Amygdala (tissue), 56 donors: ENCODE data around the gene MAEA.
"Not testable (repeated sequence)": the region's sequence is repeated elsewhere in the genome, so short reads cannot be mapped to it uniquely, and the experiment has no call there.

Experiments
- DNase-seq, 56 donors: peaks; one replicate each; lab custom pipeline; 2025; lab: John Stamatoyannopoulos, UW

Gene MAEA

DNA sequence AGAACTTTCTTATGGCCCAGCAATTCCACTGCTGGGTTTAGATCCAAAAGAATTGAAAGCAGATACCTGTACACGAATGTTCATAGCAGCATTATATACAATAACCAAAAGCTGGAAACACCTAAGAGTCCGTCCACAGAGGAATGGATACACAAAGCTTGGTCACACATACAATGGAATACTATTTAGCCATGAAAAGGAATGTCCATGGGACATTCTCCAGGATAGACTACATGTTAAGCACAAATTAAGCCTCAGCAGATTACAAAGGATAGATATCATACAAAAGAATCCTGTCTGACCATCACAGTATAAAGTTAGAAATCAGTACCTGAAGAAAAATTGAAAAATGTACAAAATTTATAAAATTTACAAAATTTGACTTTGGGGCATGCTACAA is 12.7 kb upstream of the MAEA start:
- no peak for DNase-seq

DNA sequence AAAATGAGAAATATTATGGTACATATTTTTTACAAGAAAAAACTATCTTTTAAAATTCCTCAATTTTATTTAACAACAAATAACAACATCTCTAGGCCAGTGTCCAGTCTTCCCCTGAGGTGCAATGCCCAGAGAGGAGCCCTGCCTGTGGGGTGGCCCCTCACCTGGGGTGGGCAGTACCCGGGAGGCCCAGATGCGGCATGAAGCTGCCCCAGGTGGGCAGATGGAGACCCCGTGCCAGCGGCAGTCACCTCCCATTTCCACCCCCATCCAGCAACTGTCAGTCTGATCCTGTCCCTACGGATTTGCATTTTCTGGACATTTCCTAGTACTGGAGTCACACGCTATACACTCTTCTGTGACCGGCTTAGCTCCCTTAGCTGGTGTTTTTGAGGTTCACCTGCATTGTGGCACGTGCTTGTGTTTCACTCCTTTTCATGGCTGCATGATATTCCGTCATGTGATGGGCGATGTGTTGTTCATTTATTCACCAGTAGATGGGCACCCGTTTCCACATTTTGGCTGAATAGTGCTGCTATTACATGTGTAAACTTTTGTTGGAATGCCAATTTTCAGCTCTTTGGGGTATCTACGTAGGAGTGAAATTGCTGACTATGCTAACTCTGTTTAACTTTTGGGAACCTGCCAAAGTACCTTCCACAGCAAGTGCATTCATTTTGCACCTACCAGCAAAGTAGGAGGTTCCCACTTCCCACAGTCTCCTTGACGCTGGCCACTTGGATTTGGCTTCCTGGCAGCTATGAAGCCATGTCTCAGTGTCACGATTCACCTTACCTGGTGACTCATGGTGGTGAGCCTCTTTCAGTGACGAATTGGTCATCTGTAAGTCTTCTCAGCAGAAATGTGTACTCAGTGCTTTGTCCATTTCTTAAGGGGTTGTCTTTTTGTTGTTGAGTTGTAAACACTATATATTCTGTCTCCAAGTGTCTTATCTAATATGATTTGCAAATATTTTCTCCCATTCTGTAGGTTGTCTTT is 11.7 kb upstream of the MAEA start:
- no peak for DNase-seq

DNA sequence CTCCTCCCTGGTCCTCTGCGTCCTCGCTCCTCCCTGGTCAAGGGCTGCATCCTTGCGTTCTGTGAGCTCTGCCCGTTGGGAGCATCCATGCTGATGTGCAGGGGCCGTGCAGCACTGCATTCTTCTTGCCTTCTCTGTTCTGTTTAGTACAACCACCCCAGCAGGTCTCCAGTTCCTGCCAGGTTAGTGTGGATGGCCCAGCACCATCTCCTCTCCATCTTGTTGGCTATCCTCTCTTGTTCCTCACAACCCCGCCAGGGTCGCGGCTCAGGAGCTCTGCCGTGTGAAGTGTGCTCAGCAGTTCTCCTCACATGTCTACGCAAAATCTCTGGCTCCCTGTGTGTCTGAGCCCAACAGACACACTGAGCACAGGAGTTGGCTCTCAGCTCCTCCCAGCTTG is 10.4 kb upstream of the MAEA start:
- DNase-seq: no peak

DNA sequence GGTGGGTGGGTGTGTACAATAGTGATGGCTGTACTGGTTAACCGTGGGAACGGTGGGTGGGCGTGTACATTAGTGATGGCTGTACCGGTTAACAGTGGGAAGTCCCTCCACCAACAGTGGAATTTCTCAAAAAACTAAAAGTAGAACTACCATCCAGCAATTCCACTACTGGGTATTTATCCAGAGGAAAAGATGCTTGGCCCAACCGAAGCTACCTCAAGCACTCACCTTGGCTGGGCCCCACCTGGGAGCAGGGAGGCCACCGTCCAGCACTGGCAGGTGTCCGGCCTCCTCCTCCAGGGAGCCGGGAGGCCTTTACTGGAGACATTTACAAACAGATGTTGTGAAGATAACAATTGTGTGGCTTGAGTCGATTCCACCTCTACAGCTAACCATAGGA is 6.0 kb upstream of the MAEA start:
- no peak for DNase-seq

DNA sequence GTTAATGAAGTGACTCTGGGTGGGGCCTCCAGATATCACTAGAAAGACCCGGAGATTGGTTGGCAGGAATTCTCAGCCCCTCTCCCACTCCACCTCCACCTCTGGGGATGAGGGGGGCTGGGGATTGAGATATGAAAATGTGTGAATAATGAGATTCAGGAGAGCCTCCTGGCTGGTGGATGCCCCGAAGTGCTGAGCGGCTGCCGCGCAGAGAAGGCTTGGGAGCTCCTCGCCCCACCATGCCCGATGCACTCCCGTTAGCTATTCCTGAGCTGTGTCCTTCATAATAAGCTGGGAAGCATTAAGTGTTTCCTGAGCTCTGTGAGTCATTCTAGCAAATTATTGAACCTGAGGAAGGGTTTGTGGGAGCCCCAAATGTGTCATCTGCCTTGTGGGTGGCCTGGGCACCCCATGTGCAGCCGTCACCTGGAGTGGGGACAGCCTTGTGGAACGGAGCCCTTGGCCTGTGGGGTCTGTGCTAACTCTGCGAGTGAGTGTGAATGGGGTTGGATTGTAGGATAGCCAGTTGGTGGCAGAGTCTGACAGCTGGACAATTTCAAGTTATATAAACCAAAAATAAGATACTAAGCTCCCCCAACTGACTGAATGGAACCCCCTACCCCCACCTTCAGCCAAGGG is 4.4 kb upstream of the MAEA start:
- no peak for DNase-seq

DNA sequence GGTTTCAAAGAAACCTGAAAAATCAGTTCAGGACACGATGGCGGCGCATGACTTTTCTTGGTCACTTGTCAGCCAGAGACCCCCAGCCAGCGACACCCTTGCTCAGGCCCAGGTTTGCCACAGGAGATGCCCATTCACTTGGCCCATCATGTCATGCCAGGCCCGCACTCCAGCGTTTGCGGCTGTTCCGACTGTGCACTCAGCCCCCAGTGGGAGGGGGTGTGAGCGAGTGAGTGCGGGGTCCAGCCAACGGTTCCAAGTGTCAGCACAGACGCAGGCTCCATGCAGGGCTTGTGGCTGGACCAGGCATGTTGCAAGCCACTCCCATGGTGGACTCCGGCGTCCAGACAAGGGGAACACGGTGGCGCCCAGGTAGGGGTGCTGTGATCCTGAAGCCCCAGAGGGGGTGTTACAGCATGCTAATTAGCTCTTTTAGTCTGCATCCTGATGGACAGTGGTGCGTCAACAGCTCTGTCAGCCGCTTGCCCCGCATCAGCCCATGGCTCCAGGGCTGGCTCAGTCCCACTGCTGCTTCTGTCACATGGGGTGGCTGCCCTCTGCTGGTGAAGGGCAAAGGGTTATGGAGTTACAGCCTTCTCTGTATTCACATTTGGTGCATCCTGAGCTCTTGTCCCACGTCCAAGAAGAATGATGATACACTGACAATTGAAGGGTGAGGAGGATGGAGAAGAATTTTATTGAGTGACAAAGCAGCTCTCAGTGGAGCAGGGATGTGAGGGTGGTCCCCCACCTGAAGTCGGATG is 3.7 kb upstream of the MAEA start:
- no peak for DNase-seq

DNA sequence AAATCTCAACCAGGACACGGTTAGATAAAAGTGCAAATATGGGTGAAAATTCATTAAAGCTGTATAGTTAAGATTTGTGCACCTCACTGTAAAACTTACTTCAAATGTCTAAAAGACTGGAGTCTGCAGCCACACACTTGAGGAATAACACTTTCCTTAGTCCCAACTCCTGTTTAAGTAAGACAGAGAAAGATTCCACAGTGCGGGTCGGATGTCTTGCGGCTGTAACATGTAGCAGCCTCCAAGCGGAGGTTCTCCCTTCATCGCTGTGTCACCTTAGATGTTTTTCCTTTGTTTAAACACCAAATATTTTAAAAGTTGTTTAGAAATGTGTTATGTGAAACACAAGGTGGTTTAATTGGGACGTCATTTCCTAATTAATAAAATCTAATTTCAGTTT is 905 bp upstream of the MAEA start:
- DNase-seq: no peak

DNA sequence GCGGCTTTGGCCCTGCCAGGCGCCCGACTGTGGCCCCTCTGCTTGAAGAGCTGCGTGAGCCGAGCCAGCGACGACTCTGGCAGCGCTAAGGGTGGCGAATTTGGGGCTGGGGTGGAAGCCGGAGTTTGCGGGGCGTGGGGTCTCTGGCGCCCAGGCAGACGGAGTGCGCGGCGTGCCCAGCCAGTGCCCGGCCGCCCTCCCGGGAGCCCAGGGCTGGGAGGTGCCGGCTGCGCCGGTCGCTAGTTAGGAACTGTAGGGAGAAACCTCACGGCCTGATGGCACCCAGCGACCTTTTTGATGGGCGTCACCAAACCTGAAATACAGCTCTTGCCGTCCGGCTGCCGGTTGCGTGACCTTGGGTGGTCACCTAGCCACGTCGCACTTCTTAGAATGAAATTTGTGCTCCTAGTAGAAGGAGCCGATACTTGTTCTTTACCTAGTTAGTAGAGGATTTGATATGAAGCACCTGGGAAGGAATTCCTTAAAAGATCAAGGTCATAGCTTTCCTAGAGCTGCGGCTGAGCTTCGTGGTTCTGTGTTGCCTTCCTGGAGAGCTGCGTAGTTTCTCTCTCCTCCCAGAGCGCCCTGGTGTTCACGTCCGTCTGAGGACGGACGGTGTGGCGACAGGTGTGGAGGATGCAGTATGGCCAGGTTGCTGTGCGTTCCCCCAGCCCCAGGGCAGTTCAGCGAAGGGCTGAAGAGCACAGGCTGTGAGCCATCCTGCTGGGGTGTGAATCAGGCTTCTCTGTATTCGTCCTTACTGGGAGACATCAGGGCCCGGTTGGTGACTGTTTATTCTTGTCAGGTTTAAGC is 680 bp downstream of the MAEA start:
- DNase-seq: no peak

DNA sequence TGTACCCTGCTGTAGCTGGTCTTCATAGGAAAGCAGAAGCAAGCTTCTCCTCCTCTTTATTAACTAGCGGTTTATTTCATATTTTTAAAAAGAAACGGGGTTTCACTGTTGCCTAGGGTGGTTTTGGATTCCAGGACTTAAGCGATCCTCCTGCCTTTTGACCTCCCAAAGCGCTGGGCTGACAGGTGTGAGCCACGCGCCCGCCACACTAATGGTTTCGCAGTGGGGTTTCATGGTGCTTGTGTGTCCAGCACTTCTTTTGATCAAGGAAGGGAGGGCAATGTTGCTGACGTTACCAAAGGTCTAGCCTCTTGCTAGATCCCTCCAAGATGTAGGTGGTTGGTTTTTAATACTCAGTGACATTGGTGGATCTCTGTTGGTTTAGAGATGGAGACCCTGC is 1.4 kb downstream of the MAEA start:
- no peak for DNase-seq

DNA sequence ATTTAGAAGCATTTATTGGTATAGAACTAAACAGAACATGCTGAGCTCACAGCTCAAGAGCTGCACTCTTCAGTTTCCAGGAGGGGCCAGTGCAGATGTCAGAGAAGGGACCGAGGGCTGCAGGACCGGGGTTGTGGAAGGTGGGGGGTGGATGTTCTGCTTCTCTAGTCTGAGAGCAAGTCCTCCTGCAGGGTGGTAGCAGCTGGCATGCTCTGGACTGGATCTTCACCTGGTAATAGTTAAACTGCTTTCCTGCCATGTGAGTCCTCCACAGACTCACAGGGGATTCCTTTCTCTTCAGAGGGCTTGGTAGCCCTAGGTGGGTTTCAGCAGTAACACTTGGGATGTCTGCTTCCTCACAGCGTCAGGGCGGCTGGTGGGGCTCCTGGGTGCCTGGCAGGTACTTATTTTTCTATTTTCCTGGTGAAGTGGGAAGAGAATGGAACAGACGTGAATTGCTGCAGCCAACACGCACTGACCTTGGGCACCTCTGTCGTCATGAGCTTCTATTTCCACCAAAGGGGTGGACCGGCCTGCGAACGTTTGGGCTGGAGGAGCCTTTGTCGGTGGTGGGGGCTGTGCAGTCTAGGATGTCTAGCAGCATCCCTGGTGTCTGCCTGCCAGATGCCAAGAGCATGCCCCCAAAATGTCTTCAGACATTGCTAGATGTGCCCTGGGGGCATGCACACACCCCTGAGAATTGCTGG is 2.5 kb downstream of the MAEA start:
- no peak for DNase-seq

DNA sequence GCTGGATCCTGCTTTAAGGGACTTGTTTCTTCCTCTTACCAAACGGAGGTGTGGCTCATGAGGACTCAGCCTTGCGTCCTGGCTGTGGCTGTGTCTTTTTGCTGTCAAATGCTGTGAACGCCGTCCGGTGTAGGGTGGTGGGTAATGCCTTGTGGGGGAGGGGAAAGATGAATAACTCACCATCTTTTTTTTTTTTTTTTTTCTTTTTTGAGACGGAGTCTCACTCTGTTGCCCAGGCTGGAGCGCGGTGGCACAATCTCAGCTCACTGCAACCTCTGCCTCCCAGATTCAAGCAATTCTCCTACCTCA is 3.0 kb downstream of the MAEA start:
- DNase-seq: not testable (repeated sequence)

DNA sequence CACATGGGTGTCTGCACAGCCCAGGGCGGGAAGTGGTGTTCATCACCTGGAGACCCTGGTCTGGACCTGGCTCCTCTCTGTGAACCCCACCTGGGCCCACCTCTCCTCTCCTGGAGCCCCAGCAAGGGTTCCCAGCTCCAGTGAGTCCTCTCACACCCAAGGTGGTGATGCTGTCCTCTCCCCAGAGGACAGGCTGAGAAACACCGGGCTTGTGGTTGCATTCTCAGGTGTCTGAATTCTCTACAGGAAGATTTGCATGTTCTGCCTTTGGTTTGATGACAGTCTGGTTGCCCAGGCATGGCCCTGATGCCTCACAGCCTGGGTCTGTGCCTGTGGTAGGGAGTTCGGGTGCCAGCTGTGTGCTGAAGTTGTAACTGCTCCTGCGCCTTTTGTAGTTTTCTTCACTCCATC is 3.8 kb downstream of the MAEA start:
- DNase-seq: no peak

DNA sequence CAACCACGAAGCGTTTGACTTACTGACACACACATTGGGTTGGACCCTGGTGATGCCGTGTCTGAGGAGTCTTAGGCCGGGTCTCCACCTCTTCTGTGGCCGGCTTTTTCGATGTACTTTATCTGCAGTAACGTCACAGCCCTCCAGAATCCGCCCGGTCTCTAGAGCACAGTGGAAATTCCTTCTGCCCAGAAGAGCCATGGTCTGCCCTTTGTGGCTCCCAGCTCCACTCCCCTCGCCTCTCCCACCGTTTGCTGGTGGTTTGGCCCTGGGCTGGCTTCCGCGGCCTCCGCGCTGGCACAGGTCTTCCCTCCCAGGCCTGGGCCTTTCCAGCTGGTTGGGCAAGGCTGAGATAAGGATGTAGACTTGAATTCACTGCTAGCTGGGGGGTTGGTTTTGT is 4.3 kb downstream of the MAEA start:
- DNase-seq: no peak

DNA sequence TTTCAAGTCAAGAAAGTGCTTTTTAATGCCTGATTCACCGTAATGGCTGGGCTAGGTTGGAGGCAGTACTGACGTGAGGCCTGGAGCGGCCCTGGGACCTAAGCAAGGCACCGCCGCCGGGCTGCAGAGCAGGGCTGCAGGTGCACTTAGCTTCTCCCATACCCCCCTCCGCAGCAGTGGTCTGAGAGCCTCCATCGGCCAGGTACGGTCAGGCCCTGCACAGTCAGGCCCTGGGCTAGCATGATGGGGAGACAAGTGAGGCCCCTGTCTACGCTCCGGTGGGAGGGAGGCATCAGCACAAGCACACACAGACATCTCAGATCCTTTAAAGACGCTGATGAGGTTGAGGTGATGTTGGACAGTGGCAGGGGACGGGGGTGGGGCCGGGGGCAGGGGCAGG is 4.7 kb downstream of the MAEA start:
- DNase-seq: no peak

DNA sequence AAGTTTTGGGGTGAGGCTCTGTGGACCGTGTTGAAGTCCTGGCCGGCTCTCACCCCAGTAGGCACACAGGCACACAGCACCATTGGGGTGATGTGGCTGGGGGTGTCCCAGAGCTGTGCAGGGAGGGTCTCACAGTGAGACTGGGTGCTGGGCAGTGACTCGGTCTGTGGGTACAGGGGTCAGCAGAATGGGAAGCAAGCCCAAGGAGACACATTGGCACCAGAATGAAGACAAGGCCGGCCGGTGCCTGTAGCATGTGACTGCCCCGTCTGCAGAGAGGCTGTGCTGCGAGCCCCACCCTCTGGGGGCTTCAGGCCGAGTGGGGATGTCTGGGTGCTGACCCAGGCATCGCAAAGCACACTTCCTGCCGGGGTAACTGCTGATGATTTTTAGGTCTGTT is 5.2 kb downstream of the MAEA start:
- DNase-seq: no peak

DNA sequence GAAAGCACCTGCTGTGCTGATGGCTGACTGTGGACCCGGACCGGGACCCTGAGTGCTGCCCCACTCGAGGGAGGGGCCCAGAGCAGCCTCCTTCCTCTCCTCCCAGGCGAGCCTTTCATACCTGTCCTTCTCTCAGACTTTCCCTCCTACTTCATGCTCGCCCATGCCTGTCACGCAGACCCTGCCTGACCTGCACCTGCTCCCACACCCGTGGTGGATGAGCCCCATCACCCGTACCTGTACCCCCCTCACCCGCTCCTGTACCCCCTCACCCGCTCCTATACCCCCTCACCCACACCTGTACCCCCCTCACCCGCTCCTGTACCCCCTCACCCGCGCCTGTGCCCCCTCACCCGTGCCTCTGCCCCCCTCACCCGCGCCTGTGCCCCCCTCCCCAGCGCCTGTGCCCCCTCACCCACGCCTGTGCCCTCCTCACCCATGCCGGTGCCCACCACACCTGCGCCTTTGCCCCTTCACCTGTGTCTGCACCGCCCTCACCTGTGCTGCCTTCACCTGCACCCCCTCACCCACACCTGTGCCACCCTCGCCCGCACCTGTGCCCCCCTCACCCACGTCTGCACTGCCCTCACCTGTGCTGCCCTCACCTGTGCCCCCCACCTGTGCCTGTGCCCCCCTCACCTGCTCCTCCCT is 5.8 kb downstream of the MAEA start:
- DNase-seq: no peak

DNA sequence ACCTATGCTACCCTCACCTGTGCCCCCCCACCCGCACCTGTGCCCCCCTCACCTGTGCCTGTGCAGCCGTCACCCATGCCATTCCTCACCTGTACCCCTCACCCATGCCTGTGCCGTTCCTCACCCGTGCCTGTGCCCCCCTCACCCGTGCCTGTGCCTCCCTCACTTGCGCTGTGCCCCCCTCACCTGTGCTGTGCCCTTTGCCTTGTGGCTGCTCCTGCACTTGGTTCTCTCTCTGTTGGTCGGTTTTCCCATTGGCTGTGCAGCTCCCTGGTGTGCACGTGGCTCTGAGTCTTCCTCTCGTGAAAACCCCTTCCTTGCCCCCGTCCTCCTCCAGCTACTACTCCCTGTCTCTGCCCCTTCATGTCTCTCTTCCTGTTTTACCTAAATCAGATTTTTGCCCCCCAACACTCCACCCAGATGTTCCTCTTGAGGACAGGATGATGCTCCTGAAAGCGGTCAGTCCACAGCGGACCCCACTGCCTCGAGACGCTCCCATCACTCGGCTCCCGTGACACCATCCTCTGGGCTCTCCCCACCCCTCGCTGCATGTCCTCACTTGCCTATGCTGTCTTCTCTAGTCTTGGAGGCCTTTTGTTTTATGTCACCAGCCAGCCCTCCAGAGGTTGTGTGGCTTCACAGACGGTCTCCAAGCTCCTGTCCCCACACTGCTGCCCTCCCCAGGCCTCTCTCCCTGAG is 6.8 kb downstream of the MAEA start:
- DNase-seq: no peak

DNA sequence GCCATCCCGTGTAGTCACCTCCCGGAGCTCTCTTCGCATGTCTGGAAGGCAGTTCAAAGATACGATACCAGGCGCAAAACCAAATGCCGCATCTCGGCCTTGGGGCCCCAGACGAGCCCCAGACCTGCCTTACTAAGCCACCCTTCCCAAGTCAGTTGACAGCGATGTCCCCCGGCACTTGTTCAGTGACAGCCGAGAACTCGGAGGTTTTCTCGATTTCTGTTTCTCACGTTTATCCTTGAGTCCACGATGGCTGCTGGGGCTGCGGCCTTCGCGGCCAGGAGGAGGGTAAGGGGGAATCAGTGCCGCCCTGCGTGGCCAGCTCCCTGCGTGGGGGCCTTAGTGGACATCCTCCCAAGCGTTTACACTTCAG is 7.3 kb downstream of the MAEA start:
- no peak for DNase-seq
